ENCODE measurements around the gene EFCAB7.
"Not testable (repeated sequence)": the region's sequence is repeated elsewhere in the genome, so short reads cannot be mapped to it uniquely, and the experiment has no call there.

Gene EFCAB7

GRCh38 chr1:63557365-63557987, 34.2 kb downstream of the EFCAB7 start:
- peak; percentile 74 for DNase-seq

GRCh38 chr1:63559357-63559756, 36.0 kb downstream of the EFCAB7 start:
- no peak for DNase-seq

GRCh38 chr1:63563745-63564144, 40.4 kb downstream of the EFCAB7 start:
- DNase-seq: no peak

GRCh38 chr1:63569068-63569467, 45.7 kb downstream of the EFCAB7 start:
- no peak for DNase-seq

- no peak for DNase-seq
Observed at GRCh38 chr1:63569640-63570316, 46.5 kb downstream of the EFCAB7 start.

- DNase-seq: not testable (repeated sequence)
Observed at GRCh38 chr1:63572686-63573085, 49.4 kb downstream of the EFCAB7 start.

GRCh38 chr1:63574203-63574796, 51.0 kb downstream of the EFCAB7 start:
- DNase-seq: not testable (repeated sequence)

- peak; percentile 44 for DNase-seq
Observed at GRCh38 chr1:63575340-63575826, 52.1 kb downstream of the EFCAB7 start.

GRCh38 chr1:63586326-63586725, 63.0 kb downstream of the EFCAB7 start:
- not testable (repeated sequence) for DNase-seq

- DNase-seq: no peak
Observed at GRCh38 chr1:63590166-63590560, 66.8 kb downstream of the EFCAB7 start.

- peak; percentile 65 for DNase-seq
Observed at GRCh38 chr1:63592536-63593302, 69.4 kb downstream of the EFCAB7 start.

GRCh38 chr1:63593303-63593885, 70.1 kb downstream of the EFCAB7 start, which contains the start of gene PGM1:
TSS of gene PGM1 (plus strand) at chr1:63593411. CDS start at chr1:63593489, 78 bp downstream.
- DNase-seq: peak; percentile 74

- peak; percentile 83 for DNase-seq
Observed at GRCh38 chr1:63593886-63594605, 70.7 kb downstream of the EFCAB7 start.

- DNase-seq: no peak
Observed at GRCh38 chr1:63595435-63595834, 72.1 kb downstream of the EFCAB7 start.

- DNase-seq: no peak
Observed at GRCh38 chr1:63599799-63600198, 76.5 kb downstream of the EFCAB7 start.

- DNase-seq: no peak
Observed at GRCh38 chr1:63600248-63600647, 76.9 kb downstream of the EFCAB7 start.

- peak; percentile 26 for DNase-seq
Observed at GRCh38 chr1:63601061-63601460, 77.7 kb downstream of the EFCAB7 start.

- DNase-seq: no peak
Observed at GRCh38 chr1:63601463-63601862, 78.1 kb downstream of the EFCAB7 start.

GRCh38 chr1:63601912-63602311, 78.6 kb downstream of the EFCAB7 start:
- DNase-seq: no peak

- no peak for DNase-seq
Observed at GRCh38 chr1:63602629-63603028, 79.3 kb downstream of the EFCAB7 start.

- DNase-seq: no peak
Observed at GRCh38 chr1:63603810-63604209, 80.5 kb downstream of the EFCAB7 start.

- DNase-seq: no peak
Observed at GRCh38 chr1:63607322-63607721, 84.0 kb downstream of the EFCAB7 start.

Measured in hematopoietic multipotent progenitor cell treated with erythropoietin and hydrocortisone succinate and interleukin-3 and kit ligand, for 6 days (in vitro differentiated cells).